A549 treated with RU486 at 1 μM for 4 hours (cell line): ENCODE data around the gene ITGA6. TPM values are rescaled to one million over a fixed set of nuclear protein-coding genes. Genes with fewer than 3 reads are reported as not detected.

Experiments used
- total RNA-seq: library from RNA; stranded (reverse); fragments of 200-300 nt; extraction: Qiagen RNA extraction; gene quantifications from 5 replicates; pipeline ENCODE4 v1.2.3, GENCODE V29; 2022; ENCODE audit warnings: low read depth

ITGA6 gene
- total RNA-seq, result 22.6 to 47.4 TPM (median 46.1 TPM) in 5 replicates

GRCh38 chr2:172427256-172427989 is at the start of gene ITGA6:
TSS of gene ITGA6 (plus strand) at chr2:172427586.

Other genes starting within 250 kb of the ITGA6 start
- gene PDK1, start 128.5 kb downstream of the ITGA6 start, total RNA-seq, result 2.3 to 4.7 TPM (median 4.2 TPM) in 5 replicates